Right lobe of liver (tissue), 6 donors: ENCODE data around the gene PEX6. TPM values are rescaled to one million over a fixed set of nuclear protein-coding genes. Genes with fewer than 3 reads are reported as not detected.
A peak's percentile ranks its signal among the peaks of the same experiment; 100 is the strongest.
"Not testable (repeated sequence)": the region's sequence is repeated elsewhere in the genome, so short reads cannot be mapped to it uniquely, and the experiment has no call there.

Experiments
- ATAC-seq, 4 donors: fragments of 200-7000 bp; cut with Tn5 transposase; one replicate each; pipeline ENCODE4 v1.9.1; 2020; ENCODE audit warnings: mild to moderate bottlenecking in 4 of 4, moderate library complexity in 4 of 4
- DNase-seq, 3 donors: peaks; one replicate each; pipeline ENCODE4 v3.0.0-alpha.2; 2020
- H3K27ac ChIP-seq, 3 donors: fragments of 200-600 bp; one replicate each; pipeline ENCODE4 v1.8.0; 2022
- H3K27me3 ChIP-seq, 2 donors: fragments of 200-600 bp; one replicate each; pipeline ENCODE4 v1.8.0; 2022
- H3K36me3 ChIP-seq, 4 donors: fragments of 200-600 bp; sonication (generic) in 1 of 4; one replicate each; pipeline versions ENCODE4 v1.5.1 to v1.8.0; 2017 to 2022; ENCODE audit warnings: control low read depth in 1 of 4
- H3K4me1 ChIP-seq, 4 donors: fragments of 200-600 bp; sonication (generic) in 1 of 4; one replicate each; pipeline versions ENCODE4 v1.5.1 to v1.8.0; 2017 to 2022; ENCODE audit warnings: control low read depth in 1 of 4
- H3K4me3 ChIP-seq, 3 donors: fragments of 200-600 bp; one replicate each; pipeline ENCODE4 v1.8.0; 2022
- H3K9me3 ChIP-seq, 4 donors: fragments of 200-600 bp; sonication (generic) in 1 of 4; one replicate each; pipeline versions ENCODE4 v1.5.1 to v1.8.0; 2017 to 2022; ENCODE audit warnings: control low read depth in 1 of 4
- CTCF ChIP-seq, 4 donors: fragments of 200-600 bp in 3 of 4; fragments of 450-650 bp in 1 of 4; IDR thresholded peaks; one replicate each; pipeline versions ENCODE4 v1.5.1 to v1.8.0; 2016 to 2022; ENCODE audit warnings: antibody characterized with exemption in 4 of 4, mild to moderate bottlenecking in 2 of 4
- POLR2A ChIP-seq: fragments of 450-650 bp; IDR thresholded peaks from one replicate; pipeline ENCODE4 v1.6.1; 2017; ENCODE audit warnings: antibody characterized with exemption, mild to moderate bottlenecking
- WGBS: methylation state at CpG from one replicate; pipeline ENCODE4 v1.1.6; 2018; ENCODE audit warnings: low coverage, low lambda C conversion rate; ENCODE audit not compliant: insufficient coverage; ENCODE audit errors: missing lambda C conversion rate; 5-methylcytosine and 5-hydroxymethylcytosine counted together
- intact Hi-C, 2 donors: fragments of 100-400 bp; cut with DNase I; formaldehyde crosslinking; loops; one replicate each; pipeline versions ENCODE4 v1.11.2 to v1.14.1; 2022
- total RNA-seq, 6 experiments: library from RNA; depleted of rRNA in 2 of 6; stranded (reverse); fragments of >200 nt in 2 of 6; fragmentation: NEBNext Ultra II Directional in 3 of 6; extraction: Animal tissue kit (Norgen Biotek cat#: 25700) in 3 of 6; gene quantifications; one replicate each; pipeline versions ENCODE4 v1.1.0 to v1.2.4, GENCODE V29; 2016 to 2023
- donor health status: DM: no; HTN: yes; CAD: no.
- donor health status: DM: no; HTN: no; CAD: no.
- donor health status: DM: no; HTN: no; CAD: no.
- donor health status: DM: no; HTN: yes; CAD: no.
- donor health status: DM: no; HTN: yes; CAD: no.

PEX6 gene
- total RNA-seq, 6 experiments from 2014 or later: 15.7 to 25.9 (median 21.3) TPM

- TF ChIP-seq POLR2A (no peak), CTCF (IDR thresholded peaks at IDR 0.05) (no peak)
- Histone ChIP-seq H3K27me3 (no peaks in the 10 kb centered on the region), H3K4me3 (no peak overlapping the region), H3K9me3 (no peaks in the 10 kb centered on the region), H3K36me3 (no peaks in the 10 kb centered on the region), H3K27ac (no peak overlapping the region), H3K4me1 (no peaks in the 10 kb centered on the region)
- no peak for ATAC-seq
- no peak for DNase-seq
- WGBS: 82% methylated on average over 4 of the region's 4 CpGs
- intact Hi-C loops: no loop called here
Measured at GRCh38 chr6:42952389-42952788, 26.6 kb downstream of the PEX6 start.

GRCh38 chr6:42947950-42948349, 31.0 kb downstream of the PEX6 start:
- ATAC-seq: no peak
- intact Hi-C loops: no loop called here

GRCh38 chr6:42942444-42942843, 36.5 kb downstream of the PEX6 start:
- WGBS: 70% methylated on average over 2 of the region's 7 CpGs
- Histone ChIP-seq H3K36me3 (peaks cover 0 to 8% (median 0%) of the 10 kb centered on the region in 4 donors), H3K4me1 (peaks cover 0 to 53% (median 21%) of the 10 kb centered on the region in 4 donors), H3K27ac (peak overlapping the region in 2 of 3 donors; percentile 84 to 89), H3K27me3 (no peaks in the 10 kb centered on the region), H3K4me3 (no peak overlapping the region), H3K9me3 (no peaks in the 10 kb centered on the region)
- ATAC-seq: peak; percentile 29 to 42 (median 34)
- DNase-seq: peak in 2 of 3 donors; percentile 75 to 80
- intact Hi-C loops: no loop called here
- TF ChIP-seq CTCF (IDR thresholded peaks at IDR 0.05) (no peak), POLR2A (no peak)

More at GRCh38 chr6:42947950-42948349, 31.0 kb downstream of the PEX6 start:
- Histone ChIP-seq H3K9me3 (no peaks in the 10 kb centered on the region), H3K4me3 (no peak overlapping the region), H3K36me3 (peaks cover 0 to 3% (median 0%) of the 10 kb centered on the region in 4 donors), H3K27ac (no peak overlapping the region), H3K27me3 (no peaks in the 10 kb centered on the region), H3K4me1 (peaks cover 0 to 2% (median 0%) of the 10 kb centered on the region in 4 donors)
- TF ChIP-seq CTCF (IDR thresholded peaks at IDR 0.05) (no peak), POLR2A (no peak)
- no peak for DNase-seq

GRCh38 chr6:42941356-42941755, 37.6 kb downstream of the PEX6 start:
- ATAC-seq, H3K27me3 ChIP-seq, intact Hi-C loops, H3K36me3 ChIP-seq, H3K9me3 ChIP-seq, H3K4me3 ChIP-seq, DNase-seq: not testable (repeated sequence)
- H3K27ac ChIP-seq: peak overlapping the region in 2 of 3 donors; percentile 84 to 89
- WGBS: 100% methylated on average over 4 of the region's 5 CpGs
- H3K4me1 ChIP-seq: peaks cover 0 to 64% (median 26%) of the 10 kb centered on the region in 4 donors

- Histone ChIP-seq H3K4me3 (no peak overlapping the region), H3K27ac (peak overlapping the region in 2 of 3 donors; percentile 84 to 89), H3K27me3 (no peaks in the 10 kb centered on the region), H3K9me3 (no peaks in the 10 kb centered on the region), H3K36me3 (peaks cover 0 to 12% (median 0%) of the 10 kb centered on the region in 4 donors), H3K4me1 (peaks cover 0 to 72% (median 30%) of the 10 kb centered on the region in 4 donors)
- DNase-seq (no peak), ATAC-seq (no peak)
- TF ChIP-seq CTCF (IDR thresholded peaks at IDR 0.05) (no peak), POLR2A (no peak)
- intact Hi-C loops: no loop called here
- 60% methylated on average over 2 of the region's 6 CpGs for WGBS
Measured at GRCh38 chr6:42940493-42941045, 38.4 kb downstream of the PEX6 start.
